ENCODE results near the gene SPATA19.

- TF ChIP-seq GATA2 (IDR thresholded peaks at IDR 0.05; ENCODE audit: low read depth, low read length) (no peak), GATA3 (IDR thresholded peaks at IDR 0.05; ENCODE audit: low read depth, low read length) (no peak)
Observed at GRCh38 chr11:133794205-133794604, 51.1 kb downstream of the SPATA19 start.
